ENCODE results near the gene SUMO2.
"Not testable (repeated sequence)": the region's sequence is repeated elsewhere in the genome, so short reads cannot be mapped to it uniquely, and the experiment has no call there.

The SUMO2 gene

DNA sequence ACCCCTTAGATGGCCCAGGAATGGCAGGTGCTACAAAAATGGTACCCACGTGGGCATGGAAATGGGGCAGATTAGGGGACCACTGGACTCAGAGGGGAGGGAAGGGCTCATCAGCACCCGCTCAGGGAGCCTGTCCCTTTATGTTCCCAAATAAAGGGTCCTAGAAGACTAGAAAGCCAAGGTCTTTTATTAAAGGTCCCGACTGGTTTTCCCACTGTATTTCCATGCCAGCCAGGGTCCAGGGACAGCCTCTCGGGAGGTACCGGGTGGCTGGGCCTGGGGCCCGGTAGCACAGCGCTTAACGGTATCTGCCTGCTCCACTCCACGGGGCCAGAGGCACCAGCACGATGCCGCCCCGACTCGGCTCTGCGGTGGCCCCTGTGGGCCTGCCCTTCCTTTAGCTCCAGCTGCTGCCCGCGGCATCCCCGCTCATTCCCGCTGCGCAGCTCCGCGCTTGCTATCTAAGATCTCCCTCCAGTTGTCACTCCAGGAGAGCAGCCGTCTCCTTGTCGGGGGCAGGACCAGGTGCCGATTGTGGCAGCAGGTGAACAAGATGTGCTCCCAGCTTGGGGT lies 52.6 kb downstream of the SUMO2 start:
- Histone ChIP-seq H3K9me3 (no peaks in the 10 kb centered on the region), H3K4me3 (peak overlapping the region; percentile 87), H3K36me3 (replicated peaks) (peaks cover 24% of the 10 kb centered on the region), H3K27me3 (ENCODE audit: low read depth) (no peaks in the 10 kb centered on the region), H3K4me1 (peaks cover 14% of the 10 kb centered on the region)
- no peak for DNase-seq (ENCODE audit: low spot score in 2 of 2)
- in situ Hi-C loops (cut with MboI; ENCODE audit: low sequenced_read_pairs): no loop called here

DNA sequence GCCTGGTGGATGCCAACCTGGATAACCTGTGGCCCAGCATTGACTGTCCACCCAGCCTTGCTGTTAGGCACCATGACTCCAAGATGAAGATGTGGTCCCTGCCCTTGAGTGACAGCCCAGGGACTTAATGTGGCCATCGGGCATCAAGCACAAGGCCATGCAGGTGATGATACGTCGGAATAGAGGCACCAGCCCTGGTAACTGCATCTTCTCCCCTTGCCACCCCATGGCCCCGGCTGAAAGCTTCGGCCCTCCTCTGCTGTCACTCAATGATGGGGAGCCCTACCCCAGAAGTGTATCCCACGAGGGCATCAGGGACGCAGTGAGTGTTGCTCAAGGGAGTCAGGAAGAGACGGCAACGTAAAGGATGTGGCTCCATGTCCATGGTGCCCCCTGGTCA lies 53.2 kb downstream of the SUMO2 start:
- Histone ChIP-seq H3K4me1 (peaks cover 14% of the 10 kb centered on the region), H3K36me3 (replicated peaks) (peaks cover 19% of the 10 kb centered on the region), H3K27me3 (ENCODE audit: low read depth) (no peaks in the 10 kb centered on the region), H3K4me3 (no peak overlapping the region; the same call in 1 of the 2 replicates), H3K9me3 (no peaks in the 10 kb centered on the region)
- no peak for DNase-seq (ENCODE audit: low spot score in 2 of 2)
- in situ Hi-C loops (cut with MboI; ENCODE audit: low sequenced_read_pairs): no loop called here

DNA sequence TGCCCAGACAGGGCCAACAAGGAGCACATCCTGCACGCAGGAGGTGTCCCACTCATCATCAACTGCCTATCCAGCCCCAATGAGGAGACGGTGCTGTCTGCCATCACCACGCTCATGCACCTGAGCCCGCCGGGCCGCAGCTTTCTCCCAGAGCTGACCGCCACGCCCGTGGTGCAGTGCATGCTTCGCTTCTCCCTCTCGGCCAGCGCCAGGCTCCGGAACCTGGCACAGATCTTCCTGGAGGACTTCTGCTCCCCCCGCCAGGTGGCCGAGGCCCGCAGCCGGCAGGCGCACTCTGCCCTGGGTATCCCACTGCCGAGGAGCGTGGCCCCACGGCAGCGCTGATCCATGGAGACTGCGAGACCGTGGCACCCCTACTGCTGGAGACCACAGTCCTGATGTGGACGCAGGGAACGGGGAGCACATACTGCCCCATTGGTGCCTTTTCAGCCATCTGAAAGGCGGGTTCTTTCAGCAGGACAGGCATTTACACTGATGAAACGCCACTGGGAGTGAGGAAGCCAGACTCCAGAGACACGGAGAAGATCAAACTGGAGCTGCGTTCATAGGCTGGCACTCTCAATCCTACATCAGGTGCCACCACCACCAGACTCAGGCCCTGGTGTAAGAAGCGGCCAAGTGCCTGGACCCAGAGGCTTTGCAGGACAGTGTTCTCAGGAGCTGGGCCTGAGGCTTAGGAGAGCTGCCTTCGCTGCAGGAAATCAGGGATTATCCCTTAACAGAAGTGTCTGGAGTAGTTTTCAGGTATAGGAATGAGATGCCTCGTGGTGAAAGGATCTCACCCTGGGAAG lies 53.9 kb downstream of the SUMO2 start:
- in situ Hi-C loops (cut with MboI; ENCODE audit: low sequenced_read_pairs): no loop called here
- H3K9me3 ChIP-seq: no peaks in the 10 kb centered on the region
- peaks cover 14% of the 10 kb centered on the region for H3K4me1 ChIP-seq
- DNase-seq (ENCODE audit: low spot score in 2 of 2): no peak
- no peak overlapping the region for H3K4me3 ChIP-seq
- peaks cover 18% of the 10 kb centered on the region for H3K36me3 ChIP-seq (replicated peaks)
- H3K27me3 ChIP-seq (ENCODE audit: low read depth): no peaks in the 10 kb centered on the region

DNA sequence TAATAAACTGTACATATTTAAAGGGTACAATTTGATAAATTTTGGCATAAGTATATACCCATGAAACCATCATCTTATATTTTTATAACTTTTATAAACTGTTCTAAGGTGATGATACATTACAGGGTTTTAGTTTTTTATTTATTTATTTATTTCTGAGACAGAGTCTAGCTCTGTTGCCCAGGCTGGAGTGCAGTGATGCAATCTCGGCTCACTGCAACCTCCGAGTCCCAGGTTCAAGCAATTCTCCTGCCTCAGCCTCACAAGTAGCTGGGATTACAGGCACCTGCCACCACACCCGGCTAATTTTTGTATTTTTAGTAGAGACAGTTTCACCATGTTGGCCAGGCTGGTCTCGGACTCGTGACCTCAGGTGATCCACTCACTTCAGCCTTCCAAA lies 54.8 kb downstream of the SUMO2 start:
- H3K27me3 ChIP-seq (ENCODE audit: low read depth); in situ Hi-C loops (cut with MboI; ENCODE audit: low sequenced_read_pairs); H3K4me3 ChIP-seq; H3K9me3 ChIP-seq; DNase-seq (ENCODE audit: low spot score in 2 of 2): not testable (repeated sequence)
- Histone ChIP-seq H3K4me1 (peaks cover 14% of the 10 kb centered on the region), H3K36me3 (replicated peaks) (peaks cover 18% of the 10 kb centered on the region)

DNA sequence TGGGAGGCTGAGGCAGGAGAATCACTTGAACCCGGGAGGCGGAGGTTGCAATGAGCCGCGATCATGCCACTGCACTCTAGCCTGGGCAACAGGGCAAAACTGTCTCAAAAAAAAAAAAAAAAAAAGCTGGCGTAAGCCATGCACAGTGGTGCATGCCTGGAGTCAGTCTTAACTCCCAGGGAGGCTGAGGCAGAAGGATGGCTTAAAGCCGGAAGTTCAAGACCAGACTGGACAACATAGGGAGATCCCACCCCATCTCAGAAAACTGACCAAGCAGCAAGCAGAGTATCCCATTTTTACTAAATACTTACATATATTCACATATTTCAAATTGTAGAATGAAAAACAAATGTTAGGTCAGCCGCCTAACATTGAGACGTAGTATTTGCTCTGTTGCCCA lies 55.8 kb downstream of the SUMO2 start:
- in situ Hi-C loops (cut with MboI; ENCODE audit: low sequenced_read_pairs): no loop called here
- peaks cover 11% of the 10 kb centered on the region for H3K4me1 ChIP-seq
- H3K27me3 ChIP-seq (ENCODE audit: low read depth): no peaks in the 10 kb centered on the region
- no peak for DNase-seq (ENCODE audit: low spot score in 2 of 2)
- no peak overlapping the region for H3K4me3 ChIP-seq
- H3K36me3 ChIP-seq (replicated peaks): peaks cover 18% of the 10 kb centered on the region
- no peaks in the 10 kb centered on the region for H3K9me3 ChIP-seq

DNA sequence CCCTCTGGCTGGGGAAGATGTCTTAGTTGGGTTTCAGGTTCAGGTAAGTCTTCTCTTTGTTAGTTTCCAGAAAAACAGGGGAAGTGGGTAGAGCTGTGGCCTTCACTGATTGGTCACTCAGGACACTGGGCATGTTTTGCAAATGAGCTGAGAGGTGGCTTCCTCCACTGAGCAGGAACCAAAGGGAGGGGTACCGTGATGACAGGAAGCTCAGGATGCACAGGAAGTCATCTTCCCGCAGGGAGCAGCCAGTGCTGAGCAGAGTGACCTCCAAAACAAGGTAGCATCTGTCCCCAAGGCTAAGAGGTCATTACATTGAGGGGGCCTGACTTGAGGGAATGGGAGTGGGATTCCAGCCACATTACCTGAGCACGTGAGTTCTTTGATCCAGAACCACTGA lies 56.8 kb downstream of the SUMO2 start:
- in situ Hi-C loops (cut with MboI; ENCODE audit: low sequenced_read_pairs): no loop called here
- Histone ChIP-seq H3K27me3 (ENCODE audit: low read depth) (no peaks in the 10 kb centered on the region), H3K9me3 (no peaks in the 10 kb centered on the region), H3K4me3 (no peak overlapping the region), H3K36me3 (replicated peaks) (peaks cover 18% of the 10 kb centered on the region), H3K4me1 (peaks cover 8% of the 10 kb centered on the region)
- DNase-seq (ENCODE audit: low spot score in 2 of 2): no peak

DNA sequence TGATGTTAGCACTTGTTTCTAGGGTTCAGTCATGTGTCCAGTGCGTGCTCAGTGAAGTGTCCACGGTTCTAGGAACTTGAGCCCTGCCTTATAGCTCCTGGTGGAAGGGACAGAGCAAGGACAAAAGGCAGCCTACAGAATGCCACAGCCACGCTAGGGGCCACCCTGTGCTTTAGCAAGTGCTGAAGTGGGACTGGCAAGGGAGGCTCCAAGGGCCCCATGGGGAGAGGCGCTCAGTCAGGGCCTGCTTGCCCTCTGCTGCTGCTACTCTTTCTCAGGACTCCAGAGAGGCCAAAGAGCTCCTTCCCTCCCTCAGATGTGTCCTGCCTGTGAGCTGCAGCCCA lies 58.0 kb downstream of the SUMO2 start:
- Histone ChIP-seq H3K27me3 (ENCODE audit: low read depth) (no peaks in the 10 kb centered on the region), H3K4me1 (no peaks in the 10 kb centered on the region; the same call in 1 of the 2 replicates), H3K36me3 (replicated peaks) (peaks cover 10% of the 10 kb centered on the region), H3K9me3 (no peaks in the 10 kb centered on the region), H3K4me3 (no peak overlapping the region)
- in situ Hi-C loops (cut with MboI; ENCODE audit: low sequenced_read_pairs): loop anchor here (25.0 kb wide), 1 partner anchor 288 kb away; the partner anchor contains the start of gene GRB2
- DNase-seq (ENCODE audit: low spot score in 2 of 2): no peak

DNA sequence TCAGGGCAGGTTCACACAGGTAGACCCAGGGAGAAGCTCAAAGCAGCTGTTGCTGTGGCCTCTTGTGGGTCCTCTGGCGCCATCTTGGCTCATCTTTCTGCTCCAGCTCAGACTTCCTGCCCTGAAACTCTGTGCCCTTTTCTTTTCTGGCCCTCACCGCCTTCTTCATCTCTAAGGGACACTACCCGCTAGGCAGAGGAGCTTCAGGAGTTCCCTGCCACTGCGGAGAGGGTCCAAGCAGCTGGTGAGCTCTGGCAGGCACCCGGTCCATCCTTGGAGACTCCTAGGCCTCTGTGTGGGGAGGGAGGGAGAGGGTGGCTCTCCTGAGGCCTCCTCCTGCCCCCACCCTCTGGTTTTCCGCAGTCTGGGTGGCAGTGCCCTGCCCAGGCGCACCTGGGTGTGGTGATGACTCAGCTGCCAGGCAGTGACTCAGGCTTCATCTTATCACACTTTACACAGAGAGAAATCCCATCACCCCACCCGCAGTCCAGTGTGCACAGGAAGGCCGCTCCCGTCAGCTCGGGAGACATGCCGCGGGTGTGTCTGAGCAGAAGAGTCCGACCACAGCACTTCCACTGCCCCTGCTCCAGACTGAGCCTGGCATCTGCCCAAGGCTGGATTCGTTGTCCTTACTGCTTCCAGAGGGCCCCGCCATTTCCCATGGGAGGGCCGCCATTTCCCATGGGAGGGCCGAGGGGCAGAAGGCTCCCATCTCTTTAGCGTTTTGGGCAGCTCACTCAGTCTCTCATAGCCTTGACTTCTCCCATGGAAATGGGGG lies 58.5 kb downstream of the SUMO2 start:
- H3K9me3 ChIP-seq: no peaks in the 10 kb centered on the region
- DNase-seq (ENCODE audit: low spot score in 2 of 2): no peak
- in situ Hi-C loops (cut with MboI; ENCODE audit: low sequenced_read_pairs): loop anchor here (25.0 kb wide), 1 partner anchor 288 kb away; the partner anchor contains the start of gene GRB2
- peaks cover 5% of the 10 kb centered on the region for H3K36me3 ChIP-seq (replicated peaks)
- no peaks in the 10 kb centered on the region for H3K4me1 ChIP-seq
- H3K4me3 ChIP-seq: no peak overlapping the region
- H3K27me3 ChIP-seq (ENCODE audit: low read depth): no peaks in the 10 kb centered on the region

DNA sequence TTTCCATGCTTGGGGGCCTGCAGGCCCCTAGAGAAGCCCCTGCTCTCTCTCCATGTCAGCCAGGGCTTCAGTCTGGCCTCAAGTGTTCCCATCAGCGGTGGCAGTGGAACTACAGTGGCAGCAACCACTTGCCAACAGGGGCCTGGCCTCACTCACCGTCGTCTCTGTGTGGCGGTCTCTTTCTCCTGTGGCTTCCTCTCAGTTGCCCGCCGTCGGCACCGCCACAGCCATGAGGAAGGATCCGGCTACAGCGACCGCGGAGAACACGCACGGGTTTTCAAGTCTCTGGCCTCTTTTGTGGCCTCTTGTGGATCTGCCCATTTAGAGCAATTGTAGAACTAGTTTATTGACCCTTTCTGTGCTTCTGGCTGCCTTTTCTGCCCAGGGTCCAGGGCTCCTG lies 64.5 kb downstream of the SUMO2 start:
- in situ Hi-C loops (cut with MboI; ENCODE audit: low sequenced_read_pairs): loop anchor here (25.0 kb wide), 1 partner anchor 294 kb away; the partner anchor contains the start of gene GRB2
- Histone ChIP-seq H3K4me1 (peaks cover 8% of the 10 kb centered on the region), H3K4me3 (no peak overlapping the region), H3K36me3 (replicated peaks) (peaks cover 20% of the 10 kb centered on the region), H3K27me3 (ENCODE audit: low read depth) (no peaks in the 10 kb centered on the region), H3K9me3 (no peaks in the 10 kb centered on the region)
- no peak for DNase-seq (ENCODE audit: low spot score in 2 of 2)

DNA sequence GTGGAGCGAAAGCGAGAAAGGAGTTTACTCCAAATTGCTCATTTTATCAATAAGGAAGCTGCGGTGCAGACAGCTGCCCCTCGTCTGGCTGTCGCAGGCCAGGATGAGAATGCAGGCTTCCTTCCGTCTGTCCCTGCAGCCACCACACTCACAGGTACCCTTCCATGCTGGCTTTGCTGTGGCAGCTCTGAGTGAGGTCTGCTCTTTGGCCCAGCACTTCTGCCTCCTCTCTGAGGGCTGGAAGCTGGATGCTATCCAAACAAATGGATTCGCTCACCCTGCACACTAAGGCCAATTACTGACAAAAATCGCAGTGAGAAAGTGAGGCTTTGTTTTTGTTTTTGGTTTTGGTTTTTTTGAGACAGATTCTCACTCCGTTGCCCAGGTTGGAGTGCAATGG lies 66.0 kb downstream of the SUMO2 start:
- no peak for DNase-seq (ENCODE audit: low spot score in 2 of 2)
- in situ Hi-C loops (cut with MboI; ENCODE audit: low sequenced_read_pairs): loop anchor here (25.0 kb wide), 1 partner anchor 296 kb away; the partner anchor contains the start of gene GRB2
- no peaks in the 10 kb centered on the region for H3K9me3 ChIP-seq
- H3K4me1 ChIP-seq: peaks cover 8% of the 10 kb centered on the region
- H3K27me3 ChIP-seq (ENCODE audit: low read depth): no peaks in the 10 kb centered on the region
- no peak overlapping the region for H3K4me3 ChIP-seq
- H3K36me3 ChIP-seq (replicated peaks): peaks cover 24% of the 10 kb centered on the region

Measured in HAP-1 (cell line).